HG02870 (cell line): ENCODE results near the gene KCNN3.

Source experiments
- ATAC-seq: cut with Tn5 transposase; IDR thresholded peaks from one replicate; pipeline ENCODE4 v1.9.1; 2021; ENCODE audit warnings: mild to moderate bottlenecking, moderate library complexity; ENCODE audit not compliant: unreplicated experiment

Gene KCNN3

DNA sequence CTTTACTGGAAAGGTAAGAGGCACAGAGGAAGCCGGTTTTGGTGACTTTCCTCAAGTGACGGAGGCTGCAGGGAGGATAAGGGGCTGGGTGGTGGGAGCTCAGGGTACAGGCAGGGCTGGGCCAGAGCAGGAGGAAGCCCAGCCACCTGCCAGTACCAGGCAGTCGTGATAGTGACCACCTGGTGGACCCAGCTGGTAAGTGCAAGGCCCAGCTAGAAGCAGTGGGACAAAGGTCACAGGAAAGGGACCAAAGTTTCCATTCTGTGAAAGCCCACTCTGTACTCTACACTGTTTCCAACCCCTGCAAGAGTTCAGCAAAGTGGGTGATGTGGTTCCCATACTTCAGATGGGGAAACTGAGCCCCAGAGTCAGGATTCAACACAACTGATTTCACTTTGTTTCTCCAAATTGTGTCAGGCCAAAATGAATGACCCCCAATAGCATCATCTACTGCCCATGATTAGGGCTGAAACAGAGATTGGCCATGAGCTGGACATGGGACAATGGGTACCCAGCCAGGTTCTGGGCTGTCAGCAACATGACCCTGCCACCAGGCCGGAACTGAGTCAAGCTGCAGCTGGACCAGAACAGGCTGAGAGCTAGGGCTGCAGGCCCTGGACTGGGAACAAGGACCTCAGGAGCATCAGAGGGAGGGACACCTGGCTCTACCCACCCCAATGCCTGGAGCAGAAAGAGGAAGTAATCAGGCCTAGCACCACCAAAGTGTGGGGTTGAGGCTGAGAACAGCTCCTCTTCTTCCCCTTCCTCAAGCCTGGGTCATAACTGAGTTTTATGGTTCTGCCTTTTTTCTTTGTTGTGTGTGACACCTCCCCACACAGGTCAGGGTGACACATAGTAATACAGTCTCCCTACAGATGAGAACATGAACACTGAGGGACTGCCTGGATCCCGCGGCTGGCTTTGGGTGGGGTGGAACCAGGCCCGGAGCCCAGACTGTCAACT lies 50.2 kb downstream of the KCNN3 start:
- no peak for ATAC-seq

DNA sequence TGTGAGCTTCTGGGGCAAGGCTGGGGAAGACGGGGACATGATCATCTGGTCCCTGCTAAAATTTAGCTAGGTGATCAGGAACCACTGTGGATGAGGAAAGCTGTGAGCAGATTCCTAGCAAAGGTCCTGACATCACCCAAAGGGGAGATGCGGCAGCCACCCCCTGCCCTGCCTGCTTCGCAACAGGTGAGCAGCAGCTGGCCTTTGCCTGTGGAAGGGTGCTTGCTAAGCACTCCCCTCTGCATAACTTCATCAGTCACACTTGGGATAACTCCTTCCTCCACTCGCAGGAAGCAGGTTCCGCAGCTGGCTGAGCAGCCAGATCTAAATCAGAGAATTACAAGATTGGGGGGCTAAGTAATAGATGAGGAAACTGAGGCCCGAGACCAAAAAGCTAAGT lies 51.2 kb downstream of the KCNN3 start:
- ATAC-seq = no peak

DNA sequence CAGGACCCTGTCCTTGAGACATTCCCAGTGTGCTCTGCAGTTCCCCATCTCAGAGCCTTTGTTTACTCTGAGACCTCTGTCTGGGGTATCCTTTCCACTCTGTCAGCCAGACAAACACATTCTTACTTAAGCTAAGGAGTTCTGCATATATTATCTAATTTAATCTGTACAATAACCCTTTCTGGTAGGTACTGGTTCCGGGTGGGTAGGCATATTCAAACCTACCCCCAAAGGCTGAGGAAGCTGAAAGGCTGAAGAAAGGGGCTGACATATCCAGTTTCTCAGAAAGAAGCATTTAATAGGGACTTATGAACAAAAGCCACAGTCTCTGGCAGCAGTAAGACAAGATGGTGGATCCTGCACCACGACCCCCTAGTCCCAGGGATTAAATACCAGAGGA lies 53.1 kb downstream of the KCNN3 start:
- ATAC-seq = no peak

DNA sequence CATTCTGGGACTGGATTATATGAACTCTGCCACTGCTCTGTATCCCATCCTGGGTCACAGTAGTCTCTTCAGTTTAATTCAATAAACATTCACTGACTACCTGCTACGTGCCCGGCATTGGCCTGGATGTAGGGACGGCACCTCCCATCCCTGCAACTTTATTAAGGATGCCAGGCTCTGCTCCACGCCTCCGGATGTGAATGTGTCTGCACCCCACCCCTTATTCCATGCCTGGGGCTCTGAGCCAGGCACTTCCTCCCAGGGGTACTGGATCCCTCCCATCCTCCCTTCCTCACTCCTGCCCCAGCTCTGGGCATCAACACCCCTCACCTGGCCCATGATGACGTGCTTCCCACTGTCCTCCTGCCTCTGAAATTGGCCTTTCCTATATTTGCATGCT lies 53.7 kb downstream of the KCNN3 start:
- no peak for ATAC-seq

DNA sequence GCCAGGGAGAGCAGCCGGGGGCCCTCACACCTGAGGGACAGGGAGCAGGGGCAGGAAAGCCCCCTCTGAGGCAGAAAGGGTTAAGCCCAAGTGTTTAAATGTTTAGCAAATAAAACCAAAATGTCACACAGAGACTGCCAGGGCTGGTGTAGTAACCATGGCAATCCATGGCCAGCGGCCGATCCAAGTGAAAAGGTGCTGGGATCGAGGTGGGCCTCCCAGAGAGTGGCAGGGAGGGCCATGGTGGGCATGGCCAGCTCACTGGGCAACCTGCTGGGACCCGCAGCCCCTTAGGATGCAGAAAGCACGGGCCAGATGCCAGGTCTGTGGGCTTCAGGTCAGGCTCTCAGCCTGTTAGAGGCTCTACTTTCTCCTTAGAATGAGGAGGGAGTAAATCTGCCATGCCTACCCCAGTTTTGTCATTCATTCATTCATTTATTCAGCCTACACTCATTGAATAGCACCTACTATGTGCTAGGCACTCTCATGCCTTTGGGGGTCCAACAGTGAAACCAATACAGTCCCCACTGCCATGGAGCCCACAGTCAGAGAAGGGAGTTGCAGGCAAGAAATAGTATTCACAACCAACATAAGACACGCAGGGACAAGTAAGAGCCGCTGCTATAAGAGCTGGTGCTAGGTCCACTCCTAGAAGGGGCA lies 56.1 kb downstream of the KCNN3 start:
- ATAC-seq = no peak

DNA sequence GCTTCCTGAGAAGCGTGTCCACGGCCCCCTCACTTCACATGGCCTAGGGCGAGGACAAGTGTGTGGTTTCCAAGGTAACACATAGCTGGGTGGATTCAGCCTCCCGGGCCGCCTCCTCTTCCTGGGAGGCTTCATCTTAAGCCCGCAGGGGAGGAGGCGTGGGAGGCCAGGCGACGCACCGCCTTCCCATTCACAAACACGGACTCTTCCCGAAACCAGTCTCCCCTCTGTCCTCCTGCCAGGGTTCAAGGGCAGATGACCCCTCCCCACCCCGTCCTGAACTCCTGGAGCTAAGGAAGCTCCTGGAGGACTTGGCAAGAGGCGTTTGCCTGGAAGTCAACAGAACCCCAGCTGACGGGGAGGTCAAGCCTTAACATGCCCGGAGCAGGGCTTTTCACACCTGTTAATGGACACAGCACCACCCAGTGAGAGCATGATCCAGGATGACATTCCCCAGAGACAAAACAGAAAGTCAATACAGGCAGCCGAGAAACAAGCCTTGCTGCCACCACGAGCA lies 56.7 kb downstream of the KCNN3 start:
- ATAC-seq = no peak

DNA sequence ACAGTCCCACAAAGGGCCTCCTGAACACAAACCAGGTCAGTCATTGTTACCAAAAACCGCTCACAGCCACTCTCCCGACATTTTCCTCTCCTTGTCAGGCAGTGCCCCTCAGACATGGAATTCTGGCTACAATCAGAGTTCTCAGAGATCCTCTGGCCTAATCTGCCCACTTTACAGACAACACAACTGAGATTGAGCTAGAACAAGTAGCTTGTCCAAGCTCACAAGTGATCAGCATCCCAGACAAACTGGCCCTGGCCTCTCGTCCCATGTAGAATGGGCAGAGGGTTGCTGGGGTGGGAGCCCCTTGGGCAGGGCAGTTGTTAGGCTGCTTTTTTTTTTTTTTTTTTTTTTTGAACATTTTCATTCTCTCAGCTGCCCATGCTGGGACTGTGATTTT lies 57.2 kb downstream of the KCNN3 start:
- no peak for ATAC-seq

DNA sequence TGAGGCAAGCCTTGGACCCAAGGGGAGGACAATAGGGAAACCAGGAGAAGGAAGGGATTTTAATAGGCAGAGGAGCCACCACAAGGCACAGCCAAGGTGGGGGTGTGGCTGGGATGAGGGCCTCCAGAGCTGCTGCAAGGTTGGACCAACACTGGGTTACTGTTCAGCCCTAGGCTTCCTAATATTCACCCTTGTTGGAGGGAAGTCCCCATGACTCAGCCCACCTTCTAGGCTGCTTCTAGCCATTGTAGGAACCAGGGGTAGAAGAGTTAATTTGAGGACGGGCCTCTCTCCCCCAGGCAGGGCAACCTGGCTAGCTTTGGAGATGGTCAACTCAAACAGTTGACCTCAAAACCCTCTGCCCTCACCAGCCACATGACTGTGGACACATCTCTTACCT lies 59.5 kb downstream of the KCNN3 start:
- no peak for ATAC-seq

DNA sequence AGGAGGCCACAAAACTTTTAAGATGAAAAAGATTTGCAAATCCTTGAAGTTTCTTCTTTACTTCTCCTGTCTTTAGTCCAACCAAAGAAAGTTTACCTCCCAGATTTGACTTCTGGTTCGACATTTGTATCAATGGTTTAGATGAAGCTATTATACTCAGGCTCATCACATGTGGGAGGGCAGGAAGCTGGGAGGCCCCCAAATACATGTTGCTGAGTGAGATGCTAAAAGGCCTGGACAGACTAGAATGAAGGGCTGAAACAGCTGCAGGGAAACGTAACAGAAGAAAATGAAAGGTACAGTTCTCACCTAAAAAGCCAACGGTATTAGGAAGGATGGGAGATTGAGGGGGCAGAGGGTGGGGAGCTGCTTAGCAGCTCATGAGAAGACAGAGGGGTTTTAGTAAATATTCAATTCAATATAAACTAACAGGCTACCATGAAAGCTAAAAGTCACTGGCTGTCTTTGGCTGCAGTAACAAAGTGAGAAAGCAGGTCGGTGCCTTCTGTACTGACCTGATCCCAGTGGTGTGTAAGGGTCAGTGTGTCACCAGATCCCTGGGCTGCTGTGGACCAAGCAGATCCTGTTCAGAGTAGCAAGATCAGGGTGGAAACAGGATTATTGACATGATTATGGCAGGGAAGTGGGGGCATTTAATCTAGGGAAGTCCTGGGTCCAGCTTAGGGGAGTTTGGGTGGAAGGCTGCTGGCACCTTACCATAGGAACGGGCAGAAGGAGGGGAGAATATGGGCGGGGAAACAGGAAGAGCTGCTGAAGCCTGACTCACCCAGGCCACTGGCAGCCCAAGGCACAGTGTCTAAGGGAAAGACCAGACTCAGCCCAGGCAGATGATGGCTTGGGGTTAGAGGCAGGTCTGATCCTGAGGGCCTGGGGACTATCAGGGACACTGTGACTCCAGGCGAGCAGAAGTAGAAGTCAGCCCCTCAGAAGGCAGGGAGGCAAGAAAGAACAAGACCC lies 60.4 kb downstream of the KCNN3 start:
- ATAC-seq = no peak

DNA sequence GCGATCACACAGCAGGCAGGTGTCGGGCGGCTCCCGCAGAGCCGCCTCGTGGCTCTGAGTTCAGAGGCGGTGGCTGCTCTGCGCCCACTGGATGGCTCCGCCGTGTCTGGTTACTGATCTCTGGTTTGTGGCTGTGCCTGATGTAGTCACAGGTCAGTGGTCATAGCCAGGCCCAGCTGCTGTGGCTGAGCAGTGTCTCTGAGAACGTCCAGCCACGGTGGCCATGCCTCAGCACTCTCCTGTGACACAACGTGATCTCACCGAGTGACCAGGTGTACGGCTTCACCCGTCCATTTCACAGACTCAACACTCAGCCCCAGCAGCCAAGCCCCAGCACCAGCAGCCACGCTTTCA lies 61.2 kb downstream of the KCNN3 start:
- ATAC-seq = no peak

DNA sequence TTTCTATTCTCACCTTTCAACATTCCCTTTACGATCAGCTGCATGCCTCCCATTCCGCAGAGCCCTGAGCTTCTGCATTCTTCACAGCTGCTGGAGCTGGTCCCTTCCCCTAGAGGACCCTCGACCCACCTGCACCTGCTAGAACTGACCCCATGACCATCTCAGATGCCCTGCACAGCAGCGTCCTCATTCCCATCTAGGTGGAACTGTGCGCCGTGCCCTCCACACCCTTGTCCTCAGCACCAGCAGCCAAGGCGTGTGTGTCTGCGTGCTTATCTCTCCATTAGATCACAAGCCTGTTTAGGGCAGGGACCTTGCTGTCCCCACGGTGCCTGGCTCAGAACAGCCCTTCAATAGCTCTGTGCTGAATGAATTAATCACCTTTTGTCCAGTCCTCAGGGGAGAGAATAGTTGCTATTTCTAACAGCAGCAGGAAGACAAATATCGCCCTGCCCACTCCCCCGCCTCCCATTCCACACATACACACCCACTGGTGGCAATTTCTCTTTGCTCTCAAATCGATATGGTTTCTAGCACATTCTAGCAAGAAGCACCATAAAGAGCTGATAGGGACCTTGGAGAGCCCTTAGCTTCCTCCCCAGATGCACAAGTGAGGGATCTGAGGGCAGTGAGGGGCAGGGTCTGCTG lies 61.7 kb downstream of the KCNN3 start:
- ATAC-seq = no peak

DNA sequence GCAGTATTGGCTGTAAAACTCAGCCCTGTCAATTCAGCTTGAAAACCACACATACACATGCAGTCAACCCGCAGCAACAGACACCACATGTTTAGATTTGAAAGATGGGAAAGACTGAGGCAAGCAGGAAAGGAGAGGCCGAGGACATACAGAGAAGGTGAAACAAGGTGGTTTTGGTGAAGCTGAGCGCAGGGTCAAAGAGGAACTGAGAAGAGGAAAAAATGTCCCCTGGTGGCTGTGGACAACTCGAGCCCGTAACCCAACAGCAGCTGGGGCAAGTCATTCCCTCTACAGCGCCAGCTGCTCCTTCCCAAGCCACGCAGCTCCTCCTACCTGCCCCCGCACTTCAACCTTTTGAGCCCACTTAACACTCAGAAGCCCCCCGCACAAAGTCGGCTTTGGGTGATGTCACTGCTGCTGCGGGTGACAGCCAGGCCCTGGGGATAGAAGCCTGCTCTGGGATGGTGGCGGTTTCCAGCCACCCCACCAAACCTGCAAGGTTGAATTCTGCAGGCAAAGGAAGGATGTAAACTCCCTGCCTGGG lies 63.0 kb downstream of the KCNN3 start:
- ATAC-seq = peak; percentile 78

DNA sequence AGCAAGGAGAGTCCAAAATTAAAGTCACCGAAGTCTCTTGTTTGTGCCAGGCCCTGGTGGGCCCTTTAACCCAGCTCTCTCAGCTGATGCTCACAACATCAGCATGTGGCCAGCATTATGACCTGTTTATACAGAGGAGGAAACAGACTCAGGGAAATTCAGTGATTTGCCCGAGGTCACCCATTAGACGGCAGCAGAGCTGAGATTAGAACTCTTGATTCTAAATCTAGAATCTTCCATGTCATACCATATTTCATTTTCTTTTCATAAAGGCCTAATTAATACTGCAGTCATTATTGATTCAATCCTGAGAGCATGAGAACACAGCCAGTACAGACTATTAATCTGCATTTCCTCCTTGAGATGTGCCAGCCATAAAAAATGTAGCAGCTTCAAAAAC lies 63.7 kb downstream of the KCNN3 start:
- no peak for ATAC-seq

DNA sequence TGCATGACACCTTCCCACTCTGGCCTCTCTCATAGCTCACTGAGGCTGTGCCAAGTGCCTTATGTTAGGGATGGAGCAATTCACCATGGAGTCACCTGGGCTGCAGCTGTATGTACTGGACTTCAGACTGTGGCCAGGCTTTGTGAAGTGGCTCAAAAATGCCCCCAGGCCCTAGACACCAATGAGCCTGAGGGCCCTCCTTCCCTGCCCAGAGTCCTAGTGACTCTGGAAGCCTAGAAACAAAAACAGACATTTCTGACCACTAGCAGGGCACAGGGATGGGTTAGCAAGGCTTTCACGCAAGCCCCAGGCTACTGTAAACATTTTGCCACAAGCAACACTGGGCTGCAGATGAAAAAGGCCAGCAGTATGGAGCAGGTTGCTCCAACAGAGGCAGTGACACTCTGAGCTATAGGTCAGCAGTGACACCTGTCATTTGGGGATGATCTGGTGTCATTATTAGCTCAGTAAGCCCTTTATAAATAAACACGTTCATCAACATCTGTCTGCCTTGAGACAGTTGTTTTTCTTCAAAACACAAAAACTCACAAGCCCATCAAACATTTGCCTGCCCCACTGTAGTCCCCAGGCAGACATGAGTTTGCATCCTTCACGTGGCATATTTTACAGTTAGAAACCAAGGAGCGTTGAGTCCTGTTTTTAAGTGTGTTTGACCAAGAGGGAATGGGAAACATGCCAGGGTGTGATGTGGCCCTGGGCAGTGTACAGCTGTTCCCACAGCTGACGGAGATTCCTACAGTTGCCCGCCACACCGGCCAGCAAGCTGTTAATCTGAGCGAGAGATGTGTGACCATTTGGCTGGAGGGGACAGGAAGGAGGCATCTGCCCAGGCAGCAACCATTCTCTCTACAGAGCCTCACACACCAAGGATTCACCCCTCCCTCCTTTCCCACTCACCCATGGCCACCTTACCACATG lies 66.8 kb downstream of the KCNN3 start:
- no peak for ATAC-seq

DNA sequence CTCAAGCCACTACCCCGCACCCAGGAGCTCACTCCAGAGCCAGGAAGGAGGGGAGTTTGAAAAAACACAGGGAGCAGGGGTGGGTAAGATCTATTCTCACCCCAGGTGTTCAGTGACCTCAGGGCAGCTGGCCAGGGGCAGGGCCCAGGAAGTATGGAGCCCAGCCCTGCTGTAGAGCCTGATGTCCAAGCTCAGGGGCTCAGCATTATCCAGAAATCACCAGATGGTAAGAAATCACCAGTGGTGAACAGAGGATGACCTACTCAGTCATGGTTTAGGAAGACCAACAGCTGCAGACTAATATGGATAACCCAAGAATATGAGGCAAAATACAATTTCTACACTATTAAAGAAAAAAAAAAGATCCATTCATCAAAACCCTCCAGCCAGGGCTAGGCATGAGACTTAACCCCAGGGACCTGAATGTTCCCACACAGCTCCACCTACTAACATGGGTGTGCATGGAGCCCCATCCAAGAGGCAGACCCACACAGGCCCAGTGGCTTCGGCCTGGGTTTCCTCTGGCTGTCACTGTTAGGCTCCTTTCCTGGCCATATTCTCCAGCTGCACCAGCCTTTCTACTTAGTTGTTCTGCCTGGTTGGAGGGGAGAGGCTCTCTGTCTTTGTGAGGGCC lies 67.6 kb downstream of the KCNN3 start:
- ATAC-seq = no peak

DNA sequence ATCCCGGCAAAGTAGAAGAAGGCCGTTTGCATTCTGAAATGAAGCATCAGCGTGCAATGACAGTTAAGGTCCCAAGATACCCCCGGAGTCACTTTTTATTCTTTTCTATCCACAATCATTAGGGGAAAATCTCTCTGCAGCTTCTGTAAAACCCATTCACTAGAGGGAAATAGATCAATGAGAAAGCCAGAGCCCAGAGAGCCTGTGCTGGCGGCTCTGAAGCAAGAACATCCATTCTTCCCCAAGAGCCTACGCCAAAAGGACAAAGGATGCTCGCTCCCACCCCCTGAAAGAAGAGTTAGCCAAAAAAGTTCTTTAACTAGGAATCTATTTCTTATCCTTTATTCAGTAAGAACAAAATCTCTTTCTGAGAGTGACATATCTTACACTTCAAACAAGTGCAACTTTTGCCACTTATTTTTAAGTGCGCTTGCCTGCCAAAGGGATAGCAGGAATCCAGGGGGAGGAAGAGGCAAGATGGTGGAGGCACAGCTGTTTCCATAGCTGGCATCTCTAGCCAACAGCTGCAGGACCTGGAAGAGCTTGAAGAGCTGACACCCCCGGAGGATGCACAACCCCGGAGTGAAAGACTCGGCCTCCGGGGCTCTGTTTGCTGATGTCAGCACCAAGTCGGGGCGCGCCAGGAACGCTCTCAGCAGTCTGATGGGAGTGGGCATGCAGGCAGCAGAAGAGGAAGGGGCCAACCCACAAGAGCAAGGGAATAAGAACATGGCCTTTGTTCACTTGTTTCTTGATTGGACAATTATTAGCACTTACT lies 68.7 kb downstream of the KCNN3 start:
- no peak for ATAC-seq

DNA sequence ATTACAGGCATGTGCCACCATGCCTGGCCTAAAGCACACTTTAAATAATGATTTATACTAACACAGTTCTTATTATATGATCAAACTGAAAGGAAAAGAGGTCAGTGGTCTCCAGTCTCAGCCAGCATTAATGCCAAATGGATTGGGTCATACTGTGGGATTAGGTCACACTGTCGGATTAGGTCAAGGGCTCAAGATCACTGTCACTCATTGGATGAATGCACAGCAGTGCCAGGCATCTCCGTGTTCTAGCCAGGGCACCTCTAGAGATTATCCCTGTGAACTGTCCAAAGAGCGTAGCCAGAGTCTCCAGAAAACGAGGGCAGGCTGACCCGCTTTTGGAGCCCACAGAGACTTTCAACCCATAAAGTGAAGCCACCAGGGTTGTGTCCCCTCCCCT lies 70.9 kb downstream of the KCNN3 start:
- ATAC-seq = no peak

DNA sequence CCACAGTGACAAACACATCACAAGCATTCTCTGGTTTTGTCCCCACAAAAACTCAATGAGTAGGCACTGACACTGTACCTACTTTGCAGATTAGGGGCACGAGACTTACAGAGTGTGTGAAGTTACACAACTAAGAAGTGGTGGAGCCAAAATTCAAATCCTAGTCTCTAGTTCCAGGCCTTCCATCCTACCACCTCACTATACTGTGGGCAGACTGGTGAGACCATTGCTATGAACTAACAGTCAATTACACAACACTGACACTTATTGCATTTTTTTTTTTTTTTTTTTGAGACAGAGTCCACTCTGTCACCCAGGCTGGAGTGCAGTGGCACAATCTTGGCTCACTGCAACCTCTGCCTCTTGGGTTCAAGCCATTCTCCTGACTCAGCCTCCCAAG lies 71.4 kb downstream of the KCNN3 start:
- no peak for ATAC-seq
